Measurements from ENCODE around the gene LCE2B.

LCE2B gene

GRCh38 chr1:152728986-152729385, 43.1 kb downstream of the LCE2B start:
- no peak for DNase-seq (ENCODE audit: low read depth in 2 of 2, low spot score in 1 of 2)

GRCh38 chr1:152735648-152736047, 49.7 kb downstream of the LCE2B start:
- no peak for DNase-seq (ENCODE audit: low read depth in 2 of 2, low spot score in 1 of 2)
